Tongue (tissue), 2 donors: ENCODE measurements around the gene PUS1. TPM values are rescaled to one million over a fixed set of nuclear protein-coding genes. Genes with fewer than 3 reads are reported as not detected.
"Not testable (repeated sequence)": the region's sequence is repeated elsewhere in the genome, so short reads cannot be mapped to it uniquely, and the experiment has no call there.

Source experiments
- DNase-seq: peaks from one replicate; pipeline ENCODE4 v3.0.0-alpha.2; 2015
- total RNA-seq: library from RNA; depleted of rRNA; stranded (reverse); fragments of >200 nt; gene quantifications from one replicate; pipeline ENCODE4 v1.2.3, GENCODE V29; 2014

PUS1 gene
- total RNA-seq, 1 donor from 2014 or later, result 10.1 TPM

DNA sequence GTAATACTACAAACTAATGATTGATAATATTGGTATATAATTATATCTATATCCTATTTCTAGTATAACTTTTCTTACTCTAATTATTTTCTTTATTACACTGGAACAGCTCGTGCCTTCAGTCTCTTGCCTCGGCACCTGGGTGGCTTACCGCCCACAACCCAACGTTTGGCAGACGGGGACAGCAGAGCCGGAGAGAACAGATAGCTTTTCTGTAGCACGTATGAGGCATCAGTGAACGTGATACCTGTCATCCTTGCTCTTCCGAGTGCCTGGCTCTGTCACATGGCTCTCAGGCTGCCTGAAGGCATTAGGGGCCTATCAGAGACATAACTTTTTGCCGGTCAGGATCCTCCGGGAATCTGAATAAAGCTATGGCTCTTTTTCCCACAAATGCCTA lies 5.5 kb downstream of the PUS1 start:
- DNase-seq, result no peak

DNA sequence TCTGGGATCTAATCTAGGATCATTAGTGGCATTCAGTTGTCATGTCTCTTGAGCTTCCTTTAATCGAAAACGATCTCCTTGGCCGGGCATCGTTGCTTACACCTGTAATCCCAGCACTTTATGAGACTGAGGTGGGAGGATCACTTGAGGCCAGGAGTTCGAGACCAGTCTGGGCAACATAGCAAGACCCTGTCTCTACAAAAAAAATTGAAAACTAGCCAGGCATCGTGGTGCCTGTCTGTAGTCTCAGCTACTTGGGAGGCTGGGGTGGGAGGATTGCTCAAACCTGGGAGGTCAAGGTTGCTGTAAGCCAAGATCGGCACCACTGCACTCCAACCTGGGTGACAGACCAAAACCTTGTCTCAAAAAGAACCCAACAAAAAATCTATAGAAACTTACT lies 9.0 kb downstream of the PUS1 start:
- no peak for DNase-seq

DNA sequence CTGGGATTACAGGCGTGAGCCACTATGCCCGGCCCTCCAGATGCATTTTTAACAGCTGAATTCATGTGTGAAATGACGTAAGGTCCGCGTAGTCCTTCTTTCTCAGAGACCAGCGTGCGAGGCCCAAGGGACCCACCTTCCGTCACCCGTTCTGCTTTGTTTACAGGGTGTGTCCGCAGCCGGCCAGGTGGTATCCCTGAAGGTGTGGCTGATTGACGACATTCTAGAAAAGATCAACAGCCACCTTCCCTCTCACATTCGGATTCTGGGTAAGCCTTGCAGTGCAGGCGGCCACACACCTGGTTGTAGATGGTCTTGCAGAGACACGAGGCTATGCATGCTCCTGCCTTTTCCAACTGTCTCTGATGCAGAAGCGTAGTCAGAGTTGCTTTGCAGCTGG lies 9.9 kb downstream of the PUS1 start:
- peak; percentile 35 for DNase-seq

DNA sequence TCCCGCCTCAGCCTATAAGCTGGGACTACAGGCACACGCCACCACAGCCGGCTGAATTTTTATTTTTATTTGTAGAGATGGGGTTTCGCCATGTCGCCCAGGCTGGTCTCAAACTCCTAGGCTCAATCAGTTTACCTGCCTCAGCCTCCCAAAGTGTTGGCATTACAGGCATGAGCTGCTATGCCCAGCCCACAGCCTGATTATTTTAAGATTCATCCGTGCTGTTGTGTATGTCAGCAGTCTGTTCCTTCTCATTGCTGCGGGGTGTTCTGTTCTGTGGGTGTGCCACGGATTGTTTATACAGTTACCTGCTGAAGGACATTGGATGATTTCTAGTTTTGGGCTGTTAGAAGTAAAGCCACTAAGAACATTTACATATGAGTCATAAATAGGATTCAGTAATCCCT lies 11.1 kb downstream of the PUS1 start:
- no peak for DNase-seq

DNA sequence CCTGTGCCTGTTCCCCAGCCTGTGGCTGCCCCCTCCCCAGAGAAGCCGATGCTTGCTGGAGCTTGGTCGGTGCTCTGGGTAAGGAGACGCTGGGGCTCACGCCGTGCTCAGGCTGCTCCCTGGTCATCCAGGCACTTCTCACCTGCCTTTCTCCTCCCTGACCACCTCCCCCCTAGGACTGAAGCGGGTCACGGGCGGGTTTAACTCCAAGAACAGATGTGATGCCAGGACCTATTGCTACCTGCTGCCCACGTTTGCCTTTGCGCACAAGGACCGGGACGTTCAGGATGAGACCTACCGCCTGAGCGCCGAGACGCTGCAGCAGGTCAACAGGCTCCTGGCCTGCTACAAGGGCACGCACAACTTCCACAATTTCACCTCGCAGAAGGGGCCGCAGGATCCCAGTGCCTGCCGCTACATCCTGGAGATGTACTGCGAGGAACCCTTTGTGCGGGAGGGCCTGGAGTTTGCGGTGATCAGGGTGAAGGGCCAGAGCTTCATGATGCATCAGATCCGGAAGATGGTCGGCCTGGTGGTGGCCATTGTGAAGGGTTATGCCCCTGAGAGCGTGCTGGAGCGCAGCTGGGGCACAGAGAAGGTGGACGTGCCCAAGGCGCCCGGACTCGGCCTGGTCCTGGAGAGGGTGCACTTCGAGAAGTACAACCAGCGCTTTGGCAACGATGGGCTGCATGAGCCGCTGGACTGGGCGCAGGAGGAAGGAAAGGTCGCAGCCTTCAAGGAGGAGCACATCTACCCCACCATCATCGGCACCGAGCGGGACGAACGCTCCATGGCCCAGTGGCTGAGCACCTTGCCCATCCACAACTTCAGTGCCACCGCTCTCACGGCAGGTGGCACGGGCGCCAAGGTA lies 12.3 kb downstream of the PUS1 start:
- DNase-seq, result no peak

DNA sequence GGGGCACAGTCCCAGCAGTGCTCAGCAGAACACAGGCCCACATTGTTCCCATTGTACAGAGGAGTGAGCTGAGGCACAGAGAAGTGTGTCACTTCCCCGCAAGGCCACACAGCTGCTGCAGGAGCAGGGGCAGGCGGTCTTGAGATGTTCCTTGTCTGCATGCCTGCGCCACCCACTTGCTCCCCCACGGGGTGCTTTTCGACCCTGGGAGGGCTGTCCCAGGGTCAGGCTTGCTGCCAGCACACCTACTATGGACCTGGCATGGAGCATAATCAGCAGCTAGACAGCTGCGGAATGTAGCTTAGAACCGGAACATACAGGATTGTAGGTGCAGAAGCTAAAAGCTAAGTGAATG lies 12.9 kb downstream of the PUS1 start:
- DNase-seq, result no peak

DNA sequence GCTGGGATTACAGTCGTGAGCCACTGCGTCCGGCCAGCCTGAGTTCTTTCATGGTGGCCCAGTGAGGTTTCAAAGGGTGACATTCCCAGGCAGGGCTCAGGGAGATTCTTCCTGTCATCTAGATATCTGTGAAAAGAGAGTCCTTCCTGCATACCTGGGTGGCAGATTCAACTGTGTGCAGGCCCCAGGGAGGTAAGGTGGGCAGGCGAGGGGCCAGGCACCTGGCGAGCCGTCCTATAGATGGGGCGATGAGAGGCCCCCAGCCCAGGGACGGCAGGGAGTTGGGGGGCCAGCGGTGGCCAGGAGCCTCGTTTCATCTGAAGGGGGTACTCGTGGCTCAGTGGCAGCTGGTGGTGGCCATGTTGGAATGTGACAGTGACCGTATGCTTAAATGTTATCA lies 13.6 kb downstream of the PUS1 start:
- DNase-seq, result no peak

DNA sequence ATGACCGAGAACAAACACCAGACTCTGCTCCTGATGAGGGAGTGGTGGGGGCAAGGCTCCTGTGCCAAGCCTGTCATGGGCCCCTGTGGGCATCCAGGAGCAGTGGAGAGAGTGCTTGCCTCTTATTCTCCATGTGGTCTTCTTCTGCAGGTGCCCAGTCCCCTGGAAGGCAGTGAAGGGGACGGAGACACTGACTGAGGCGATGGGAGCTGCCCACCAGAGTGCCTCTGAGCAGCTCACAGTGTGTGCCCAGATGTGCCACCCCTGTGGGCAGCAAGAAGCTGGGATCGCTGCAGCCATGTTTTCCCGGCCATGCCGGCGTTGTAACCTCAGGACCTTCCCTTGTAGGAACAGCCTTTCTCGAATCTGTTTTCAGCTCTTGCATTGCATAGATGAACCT lies 14.3 kb downstream of the PUS1 start:
- DNase-seq, result no peak

DNA sequence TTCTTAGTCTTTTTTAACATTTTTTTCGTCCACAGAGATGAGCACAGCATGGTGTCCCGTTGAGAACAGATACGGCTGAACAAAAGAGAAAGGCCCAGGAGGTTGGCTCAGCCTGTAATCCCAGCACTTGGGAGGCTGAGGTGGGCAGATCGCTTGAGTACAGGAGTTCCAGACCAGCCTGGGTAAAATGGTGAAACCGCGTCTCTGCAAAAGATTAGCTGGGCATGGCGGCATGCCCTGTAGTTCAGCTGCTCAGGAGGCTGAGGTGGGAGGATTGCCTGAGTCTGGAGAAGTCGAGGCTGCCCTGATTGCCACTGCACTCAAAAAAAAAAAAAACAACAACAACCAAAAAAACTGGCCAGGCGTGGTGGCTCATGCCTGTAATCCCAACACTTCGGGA lies 14.8 kb downstream of the PUS1 start:
- DNase-seq, result no peak

DNA sequence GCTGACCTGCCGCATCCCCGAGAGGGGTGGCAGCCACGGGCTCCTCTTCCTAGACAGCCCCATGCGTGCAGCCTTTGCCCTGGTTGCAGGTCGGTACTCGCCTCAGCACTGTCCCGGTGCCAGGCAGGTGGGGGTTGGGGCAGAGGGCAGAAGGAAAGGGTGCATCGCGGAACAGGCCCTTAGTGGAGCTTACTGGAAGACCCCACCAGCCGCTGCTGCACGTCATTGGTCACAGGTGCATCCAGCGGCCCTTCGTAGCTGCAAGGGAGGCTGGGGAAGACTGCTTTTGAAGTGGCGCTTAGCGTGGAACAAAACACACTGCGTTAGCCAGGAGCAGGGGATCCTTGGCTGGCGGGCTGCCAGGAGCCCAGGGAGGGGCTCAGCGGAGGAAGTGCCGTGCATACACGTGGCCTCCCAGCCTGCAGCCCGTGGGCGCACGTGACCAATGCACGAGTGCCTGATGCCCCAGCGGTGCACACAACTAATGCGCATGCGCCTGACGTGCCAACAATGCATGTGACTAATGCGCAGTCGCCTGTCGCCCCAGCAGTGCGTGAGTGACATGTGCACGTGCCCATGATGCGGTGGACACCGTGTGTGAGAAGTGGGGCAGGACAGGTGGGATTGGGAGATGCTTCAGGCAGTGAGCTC lies 15.7 kb downstream of the PUS1 start:
- DNase-seq, result no peak

DNA sequence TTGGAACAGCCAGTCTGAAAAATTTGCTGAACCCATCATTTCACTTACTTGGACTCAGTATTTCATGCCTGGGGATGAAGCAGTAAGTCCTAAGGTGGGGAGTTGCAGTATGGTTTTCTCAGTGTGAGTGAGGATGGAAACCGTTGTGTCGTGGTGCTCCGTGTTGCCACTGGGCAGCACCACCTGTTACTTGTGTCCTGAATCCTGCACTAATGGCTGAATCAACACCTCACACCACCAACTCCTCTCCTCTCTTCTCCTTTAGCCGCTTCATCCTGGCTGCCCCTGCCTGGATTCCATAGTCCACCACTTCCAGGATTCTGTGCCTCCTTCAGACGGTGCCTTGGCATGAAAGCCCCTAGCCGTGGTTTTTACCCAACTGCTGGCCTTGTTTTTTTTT lies 17.7 kb downstream of the PUS1 start:
- DNase-seq, result no peak

DNA sequence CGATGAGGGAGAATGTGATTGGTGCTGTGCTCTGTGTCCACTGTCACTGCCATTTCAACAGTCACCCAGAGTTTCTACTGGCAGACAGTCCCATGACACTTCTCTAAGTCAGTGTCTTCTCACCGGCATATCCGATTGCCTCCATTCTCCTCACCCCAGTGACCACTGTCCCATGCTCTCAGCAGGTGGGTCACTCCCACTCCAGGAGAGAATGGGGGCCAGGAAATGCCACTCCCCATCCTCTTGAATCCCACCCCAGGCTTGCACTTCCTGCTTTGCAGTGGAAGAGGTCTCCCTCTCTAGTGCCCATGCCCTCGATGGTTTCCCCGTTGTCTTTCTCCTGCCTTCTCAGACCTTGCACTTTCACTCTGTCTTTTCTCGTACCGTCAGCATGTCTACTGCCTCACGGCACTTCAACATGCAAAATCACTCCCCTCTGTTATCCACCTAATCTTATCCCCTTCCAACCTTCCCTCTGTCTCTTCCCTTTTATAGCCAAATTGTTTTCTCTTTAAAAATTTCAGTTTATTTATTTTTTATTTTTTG lies 18.5 kb downstream of the PUS1 start:
- DNase-seq, result no peak

DNA sequence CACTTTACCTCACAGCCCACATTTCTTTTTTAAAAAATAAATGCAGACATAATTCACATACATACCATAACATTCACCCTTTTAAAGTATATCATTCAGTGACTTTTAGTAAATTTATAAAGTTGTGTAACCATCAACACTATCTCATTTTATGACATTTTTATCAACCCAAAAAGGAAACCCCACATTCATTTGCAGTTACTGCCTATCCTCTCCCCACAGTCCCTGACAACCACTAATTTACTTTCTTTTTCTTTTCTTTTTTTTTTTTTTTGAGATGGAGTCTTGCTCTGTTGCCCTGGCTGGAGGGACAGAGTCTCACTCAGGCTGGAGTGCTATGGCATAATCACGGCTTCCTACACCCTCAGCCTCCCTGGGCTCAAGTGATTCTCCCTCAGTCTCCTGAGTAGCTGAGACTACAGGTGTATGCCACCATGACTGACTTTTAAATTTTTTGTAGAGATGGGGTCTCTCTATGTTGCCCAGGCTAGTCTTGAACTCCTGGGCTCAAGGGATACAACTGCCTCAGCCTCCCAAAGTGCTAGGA lies 19.2 kb downstream of the PUS1 start:
- no peak for DNase-seq

DNA sequence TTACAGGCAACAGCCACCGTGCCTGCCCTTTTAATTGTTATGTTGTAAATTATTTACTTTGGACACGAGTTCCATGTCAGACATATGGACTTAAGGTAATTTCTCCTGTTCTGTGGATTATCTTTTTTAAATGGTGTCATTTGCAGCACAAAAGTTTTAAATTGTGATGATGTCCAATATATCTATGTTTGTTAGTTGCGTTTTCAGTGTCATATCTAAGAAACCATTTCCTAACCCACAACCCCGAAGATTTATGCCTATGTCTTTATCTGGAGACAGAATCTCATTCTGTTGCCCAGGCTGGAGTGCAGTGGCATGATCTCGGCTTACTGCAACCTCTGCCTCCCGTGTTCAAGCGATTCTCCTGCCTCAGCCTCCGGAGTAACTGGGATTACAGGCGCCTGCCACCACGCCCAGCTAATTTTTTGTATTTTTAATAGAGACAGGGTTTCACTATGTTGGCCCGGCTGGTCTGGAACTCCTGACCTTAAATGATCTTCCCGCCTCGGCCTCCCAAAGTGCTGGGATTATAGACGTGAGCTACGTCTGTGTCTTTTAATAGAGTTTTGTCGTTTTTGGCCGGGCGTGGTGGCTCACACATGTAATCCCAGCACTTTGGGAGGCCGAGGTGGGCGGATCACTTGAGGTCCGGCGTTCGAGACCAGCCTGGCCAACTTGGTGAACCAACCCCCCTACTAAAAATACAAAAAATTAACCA lies 19.8 kb downstream of the PUS1 start:
- DNase-seq, result not testable (repeated sequence)

DNA sequence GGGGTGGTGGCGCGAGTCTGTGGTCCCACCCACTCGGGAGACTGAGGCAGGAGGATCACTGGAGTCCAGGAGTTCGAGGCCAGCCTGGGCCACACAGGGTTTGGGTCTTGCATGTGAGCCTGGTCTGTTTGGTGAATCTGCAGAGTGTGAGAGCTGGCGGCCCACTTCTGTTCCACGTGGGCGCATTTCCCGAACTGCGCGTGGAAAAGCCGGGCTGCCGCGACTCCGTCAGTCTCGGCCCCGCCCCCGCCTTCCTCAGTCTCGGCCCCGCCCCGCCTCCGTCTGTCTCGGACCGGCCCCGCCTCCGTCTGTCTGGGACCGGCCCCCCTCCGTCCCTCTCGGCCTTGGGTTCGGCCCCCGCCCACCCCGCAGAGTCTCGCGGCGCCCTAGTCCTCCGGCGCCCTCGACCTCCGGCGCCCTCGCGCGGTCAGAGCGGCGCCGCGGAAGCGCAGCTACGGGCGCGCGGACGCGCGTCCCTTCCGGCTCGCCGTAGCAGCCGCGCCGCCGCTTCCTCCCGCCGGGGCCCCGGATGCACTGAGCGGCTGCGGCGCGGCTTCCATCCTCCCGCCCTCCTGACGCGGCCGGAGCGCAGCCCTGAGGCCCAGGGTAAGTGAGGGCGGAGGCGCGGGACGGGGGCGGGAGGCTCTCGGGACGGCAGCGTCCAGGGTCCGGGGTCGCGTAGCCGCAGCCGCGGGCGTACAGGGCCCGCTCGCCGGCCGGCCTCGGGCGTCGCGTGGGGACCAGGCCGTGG lies 20.5 kb downstream of the PUS1 start, which contains the start of gene EP400:
Gene EP400 (plus strand): TSS at position 512 of the 751 bp plus-strand sequence. CDS start 10,678 bp downstream, outside the sequence.
- DNase-seq, result peak; percentile 97

DNA sequence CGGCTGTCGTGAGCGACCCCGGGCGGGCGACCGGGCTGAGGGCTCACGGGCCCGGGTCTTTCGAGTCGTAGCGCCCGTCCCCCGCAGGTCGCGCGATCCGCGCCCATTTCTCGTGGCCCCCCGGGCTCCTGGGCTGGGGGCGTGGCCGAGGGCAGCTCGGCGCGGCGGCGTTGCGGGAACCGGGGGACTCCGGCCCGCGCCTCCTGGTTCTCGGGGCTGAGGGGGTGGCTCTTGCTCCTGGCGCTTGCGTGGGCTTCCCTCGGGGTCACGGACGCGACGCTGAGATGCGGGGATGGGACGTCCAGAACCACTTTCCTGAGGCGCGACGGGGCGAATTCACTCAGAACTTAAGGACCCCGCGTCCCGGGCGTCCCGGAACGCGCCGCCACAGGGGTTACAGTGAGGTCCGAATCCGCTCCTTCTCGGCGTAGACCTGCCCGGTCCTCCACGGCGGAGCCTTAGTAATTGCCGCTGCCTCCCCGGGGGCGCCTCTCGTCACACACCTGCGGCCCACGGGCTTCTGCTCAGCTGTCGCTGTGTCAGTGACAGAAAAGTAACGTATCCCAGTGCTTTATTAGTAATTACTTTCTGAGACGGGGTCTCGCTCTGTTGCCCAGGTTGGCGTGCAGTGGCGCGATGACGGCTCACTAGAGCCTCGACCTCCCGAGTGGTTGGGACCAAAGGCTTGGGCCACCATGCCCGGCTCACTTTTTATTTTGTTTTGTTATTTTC lies 21.3 kb downstream of the PUS1 start:
- peak; percentile 35 for DNase-seq

DNA sequence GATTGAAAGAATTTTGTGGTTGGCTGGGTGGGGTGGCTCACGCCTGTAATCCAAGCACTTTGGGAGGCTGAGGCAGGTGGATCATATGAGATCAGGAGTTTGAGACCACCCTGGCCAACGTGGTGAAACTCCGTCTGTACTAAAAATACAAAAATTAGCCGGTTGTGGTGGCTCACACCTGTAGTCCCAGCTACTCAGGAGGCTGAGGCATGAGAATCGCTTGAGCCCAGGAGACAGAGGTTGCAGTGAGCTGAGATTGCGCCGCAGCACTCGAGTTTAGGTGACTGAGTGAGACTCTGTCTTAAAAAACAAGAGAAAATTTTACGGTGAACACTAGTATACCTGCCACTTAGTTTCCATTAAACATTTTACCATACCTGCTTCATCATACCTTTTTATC lies 24.7 kb downstream of the PUS1 start:
- DNase-seq, result not testable (repeated sequence)

DNA sequence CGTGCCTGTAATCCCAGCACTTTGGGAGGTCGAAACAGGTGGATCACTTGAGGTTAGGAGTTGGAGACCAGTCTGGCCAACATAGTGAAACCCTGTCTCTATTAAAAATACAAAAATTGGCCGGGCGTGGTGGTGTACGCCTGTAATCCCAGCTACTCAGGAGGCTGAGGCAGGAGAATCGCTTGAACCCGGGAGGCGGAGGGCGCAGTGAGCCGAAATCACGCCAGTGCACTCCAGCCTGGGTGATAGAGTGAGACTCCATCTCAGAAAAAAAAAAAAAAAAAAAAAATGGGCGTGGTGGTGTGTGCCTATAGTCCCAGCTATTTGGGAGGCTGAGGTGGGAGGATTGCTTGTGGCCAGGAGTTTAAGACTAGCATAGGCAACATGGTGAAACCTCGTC lies 25.4 kb downstream of the PUS1 start:
- DNase-seq, result not testable (repeated sequence)

DNA sequence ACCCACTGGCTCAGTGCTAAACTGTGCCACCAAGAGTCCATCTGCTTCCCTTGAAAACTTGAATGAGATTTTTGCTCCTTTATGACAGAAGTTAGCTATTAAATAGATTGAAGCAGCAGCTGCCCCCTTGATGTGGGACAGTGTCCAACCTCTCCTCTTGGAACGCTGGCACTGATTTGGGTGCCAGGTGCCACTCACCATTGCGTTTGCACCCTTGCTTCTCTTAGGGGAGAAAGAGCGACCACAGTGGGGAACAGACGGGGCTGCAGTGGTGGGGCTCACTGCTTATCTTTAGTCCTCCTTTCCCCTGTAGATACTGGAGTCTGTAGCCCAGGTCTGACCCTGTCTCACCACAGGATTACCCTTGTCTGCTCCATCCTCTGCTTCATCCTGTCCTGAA lies 30.0 kb downstream of the PUS1 start:
- peak; percentile 10 for DNase-seq

DNA sequence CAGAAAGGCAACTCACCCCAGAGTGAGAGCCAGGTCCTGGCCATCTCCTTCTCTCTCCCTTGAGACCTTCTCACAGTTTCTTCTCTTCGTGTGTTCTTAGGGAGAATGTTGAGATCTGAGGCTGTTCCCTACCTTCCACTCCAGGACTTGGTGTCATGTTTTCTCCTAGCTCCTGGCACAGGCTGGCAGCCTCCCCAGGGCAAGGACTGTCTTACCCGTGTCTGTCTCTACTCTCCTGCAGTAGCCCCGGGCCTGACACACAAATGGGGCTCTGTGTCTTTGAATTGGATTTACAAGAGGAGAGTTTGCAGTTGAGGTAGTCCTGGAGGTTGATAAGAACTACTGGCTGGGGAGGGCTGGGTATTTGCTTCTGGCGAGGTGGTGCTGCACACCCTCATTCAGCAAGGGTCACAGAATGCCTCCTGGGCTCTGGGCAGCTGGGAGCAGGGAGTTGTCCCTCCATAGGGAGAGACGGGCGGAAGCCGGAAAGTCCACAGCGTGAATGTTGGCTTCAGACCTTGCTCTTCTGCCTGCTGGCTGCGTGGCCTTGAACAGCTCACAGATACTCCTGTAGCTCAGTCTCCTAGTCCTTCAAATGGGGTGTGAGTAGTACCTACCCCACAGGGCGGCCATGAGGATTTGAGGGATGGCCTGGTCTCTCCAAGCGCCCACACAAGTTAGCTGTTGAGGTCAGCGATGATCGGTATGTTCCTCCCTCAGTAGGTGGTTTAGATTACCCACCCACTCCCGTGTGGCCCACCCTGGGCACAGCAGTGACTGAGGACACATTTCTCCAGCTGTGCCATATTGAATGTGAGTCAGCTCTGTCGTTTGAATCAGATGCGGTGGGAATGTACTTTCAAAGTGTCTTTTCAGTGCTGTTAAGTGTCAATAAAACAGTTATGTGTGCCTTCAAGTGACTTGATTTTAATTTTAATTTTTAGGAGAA lies 30.8 kb downstream of the PUS1 start:
- DNase-seq, result no peak
